HUES48 (cell line): ENCODE measurements around the gene ARL5C.

Experiments used
- H3K27ac ChIP-seq: one replicate; pipeline ENCODE4 v1.7.0; 2013; ENCODE audit warnings: low read depth, low read length, inconsistent platforms
- H3K27me3 ChIP-seq: 2 replicates; pipeline ENCODE4 v1.6.1; 2013; ENCODE audit warnings: mild to moderate bottlenecking, low read length; ENCODE audit not compliant: control insufficient read depth, insufficient read depth
- H3K36me3 ChIP-seq: 2 replicates; pipeline ENCODE4 v1.6.1; 2013; ENCODE audit warnings: low read length; ENCODE audit not compliant: control insufficient read depth, insufficient read depth
- H3K4me1 ChIP-seq: 2 replicates; pipeline ENCODE4 v1.6.1; 2013; ENCODE audit warnings: mild to moderate bottlenecking, low read length; ENCODE audit not compliant: control insufficient read depth, insufficient read depth
- H3K4me3 ChIP-seq: 2 replicates; pipeline ENCODE4 v1.5.1; 2013; ENCODE audit warnings: mild to moderate bottlenecking, low read depth, low read length
- H3K9ac ChIP-seq: 2 replicates; pipeline ENCODE4 v1.6.1; 2013; ENCODE audit warnings: mild to moderate bottlenecking, low read depth, low read length, moderate library complexity
- H3K9me3 ChIP-seq: 2 replicates; pipeline ENCODE4 v1.6.1; 2013; ENCODE audit warnings: low read length; ENCODE audit not compliant: control insufficient read depth, insufficient read depth

Gene ARL5C

DNA sequence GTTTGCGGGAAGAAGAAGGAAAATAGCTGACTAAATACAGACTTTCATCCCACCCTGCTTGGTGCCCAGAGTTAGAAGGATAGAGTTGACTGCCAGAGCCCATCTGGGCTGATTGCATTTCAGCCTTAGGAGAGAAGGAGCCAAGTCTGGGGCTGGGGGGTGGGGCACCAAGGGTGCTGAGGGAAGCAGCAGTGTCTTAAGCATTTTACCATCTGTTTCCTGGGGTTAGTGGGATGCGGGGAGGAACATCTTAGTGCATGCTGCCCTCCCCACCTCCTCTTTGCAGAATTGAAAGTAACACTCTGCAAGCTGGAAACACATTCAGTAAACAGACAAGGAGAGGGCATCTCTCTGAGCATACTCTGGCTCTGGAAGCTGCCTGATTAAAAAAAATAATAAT, 1.5 kb upstream of the ARL5C start:
- Histone ChIP-seq H3K9ac (no peak overlapping the region), H3K36me3 (no peaks in the 10 kb centered on the region), H3K27me3 (peaks cover 28% of the 10 kb centered on the region), H3K9me3 (no peaks in the 10 kb centered on the region), H3K4me3 (no peak overlapping the region), H3K27ac (no peak overlapping the region), H3K4me1 (peaks cover 10% of the 10 kb centered on the region; the same call in 1 of the 2 replicates)

DNA sequence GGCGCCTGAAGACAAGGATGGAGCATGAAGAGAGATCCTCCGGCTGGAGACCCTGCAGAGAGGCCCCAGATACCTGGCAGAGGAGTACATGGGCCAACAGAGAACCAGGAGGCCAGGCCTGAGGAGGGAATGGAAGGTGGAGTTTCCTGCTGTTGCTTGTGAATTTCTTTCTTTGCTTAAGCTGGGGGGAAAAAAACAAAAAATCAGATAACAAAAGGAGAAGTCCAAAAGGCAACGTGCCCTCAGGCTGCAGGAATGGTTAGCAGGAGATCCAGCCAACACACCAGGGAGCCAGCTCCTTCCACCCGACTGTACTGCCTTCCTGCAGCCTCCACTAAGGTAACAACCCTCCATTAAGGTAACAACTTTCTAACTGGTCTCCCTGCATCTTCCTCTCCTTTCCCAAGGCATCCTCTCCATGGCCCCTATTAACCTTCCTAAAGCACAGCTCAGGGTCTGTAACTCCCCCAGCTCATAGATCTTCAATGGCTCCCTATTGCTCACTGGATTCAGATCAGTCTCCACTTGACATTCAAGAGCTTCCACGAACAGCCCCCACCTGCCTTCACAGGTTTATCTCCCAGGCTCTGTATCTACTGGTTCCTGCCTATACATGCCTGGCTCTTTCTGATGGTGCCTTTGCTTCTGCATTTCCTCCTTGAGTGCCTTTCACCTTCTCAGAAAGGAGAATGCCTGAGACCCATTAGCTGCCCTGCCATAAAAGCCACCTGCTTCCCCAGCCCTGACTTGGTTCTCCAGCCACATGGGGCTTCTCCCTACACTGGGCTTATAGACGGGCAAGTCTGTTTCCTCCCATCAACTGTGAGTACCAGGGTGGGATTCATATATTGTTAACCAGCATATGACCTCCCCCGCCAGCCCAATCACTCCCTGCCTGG, 725 bp upstream of the ARL5C start:
- Histone ChIP-seq H3K27me3 (peaks cover 28% of the 10 kb centered on the region), H3K27ac (no peak overlapping the region), H3K4me3 (no peak overlapping the region), H3K9me3 (no peaks in the 10 kb centered on the region), H3K36me3 (no peaks in the 10 kb centered on the region), H3K9ac (no peak overlapping the region), H3K4me1 (peaks cover 10% of the 10 kb centered on the region; the same call in 1 of the 2 replicates)

DNA sequence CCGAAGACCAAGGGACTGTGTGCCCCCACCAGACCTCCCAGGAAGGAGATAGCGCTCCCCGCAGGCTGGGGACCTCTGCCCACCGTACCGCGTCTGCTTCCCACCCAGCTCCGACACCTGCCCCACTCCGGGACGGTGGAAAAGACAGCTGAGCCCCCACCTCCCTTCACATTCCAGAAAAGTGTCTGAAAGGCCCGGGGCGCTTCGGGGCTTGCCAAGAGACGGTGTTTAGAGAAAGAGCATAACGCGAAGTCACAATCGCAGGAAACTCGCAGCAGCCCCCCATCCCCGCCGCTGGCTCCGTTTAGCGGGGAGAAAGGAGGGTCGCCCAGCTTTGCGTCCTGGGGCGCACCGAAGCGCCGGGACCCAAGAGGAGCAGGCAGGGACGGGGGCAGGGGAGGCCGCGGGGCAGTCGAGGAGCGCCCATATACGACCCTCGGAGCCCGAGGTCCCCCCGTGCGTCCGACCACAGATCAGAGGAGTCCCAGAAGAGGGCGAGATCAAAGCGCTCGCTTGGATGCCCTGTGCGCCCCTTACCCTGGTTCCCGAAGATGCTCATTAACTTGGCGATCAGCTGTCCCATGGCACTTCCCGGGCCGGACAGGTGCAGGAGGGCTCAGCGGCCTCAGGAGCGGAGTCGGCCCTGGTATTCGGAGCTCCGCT, 652 bp downstream of the ARL5C start:
- Histone ChIP-seq H3K4me3 (peak overlapping the region; percentile 84), H3K9me3 (no peaks in the 10 kb centered on the region), H3K36me3 (no peaks in the 10 kb centered on the region), H3K27me3 (peaks cover 28% of the 10 kb centered on the region), H3K9ac (no peak overlapping the region), H3K27ac (no peak overlapping the region), H3K4me1 (peaks cover 10% of the 10 kb centered on the region; the same call in 1 of the 2 replicates)

DNA sequence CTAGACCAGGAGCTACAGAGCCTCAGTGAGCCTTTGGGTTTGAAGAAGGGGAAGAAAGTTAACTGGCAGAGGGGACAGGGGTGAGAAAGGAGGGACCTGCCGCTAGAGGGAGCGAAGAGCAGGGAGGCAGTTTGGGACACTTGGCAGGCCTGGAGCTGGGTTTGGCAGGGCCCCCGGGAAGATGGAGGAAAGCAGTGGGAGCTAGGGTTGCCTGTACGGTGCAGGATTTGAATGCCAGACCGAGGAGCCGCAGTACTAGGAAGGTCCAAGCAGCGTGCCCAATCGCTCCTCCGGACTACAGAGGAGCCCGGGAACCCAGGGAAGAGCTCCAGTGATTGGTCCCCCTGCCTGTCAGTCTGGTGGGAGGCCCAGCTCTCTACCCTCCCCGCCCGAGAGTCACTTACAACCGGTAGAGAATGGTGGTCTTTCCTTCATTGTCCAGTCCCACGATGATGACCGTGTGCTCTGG, 1.3 kb downstream of the ARL5C start:
- H3K27me3 ChIP-seq = peaks cover 28% of the 10 kb centered on the region
- H3K4me3 ChIP-seq = peak overlapping the region; percentile 84
- H3K9me3 ChIP-seq = no peaks in the 10 kb centered on the region
- H3K9ac ChIP-seq = no peak overlapping the region
- H3K4me1 ChIP-seq = peaks cover 10% of the 10 kb centered on the region; the same call in 1 of the 2 replicates
- no peak overlapping the region for H3K27ac ChIP-seq
- H3K36me3 ChIP-seq = no peaks in the 10 kb centered on the region

DNA sequence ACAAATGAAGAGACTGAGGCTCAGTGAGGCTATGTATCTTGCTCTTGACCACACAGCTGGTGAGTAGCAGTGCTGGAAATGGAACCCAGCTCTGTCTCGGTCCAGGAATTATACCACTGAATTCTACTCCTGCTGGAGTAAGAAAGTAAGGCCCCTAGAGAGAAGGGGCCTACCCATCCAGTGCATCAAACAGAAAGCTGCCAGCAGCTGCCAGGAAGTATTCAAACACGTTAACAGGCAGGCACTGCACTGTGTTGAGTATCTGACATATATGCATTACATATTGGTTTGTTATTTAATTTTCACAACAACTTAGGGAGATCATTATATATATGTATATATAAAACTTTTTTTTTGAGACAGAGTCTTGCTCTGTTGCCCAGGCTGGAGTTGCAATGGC, 4.0 kb downstream of the ARL5C start:
- Histone ChIP-seq H3K4me1 (peaks cover 8% of the 10 kb centered on the region; the same call in 1 of the 2 replicates), H3K27ac (no peak overlapping the region), H3K27me3 (peaks cover 21% of the 10 kb centered on the region), H3K9me3 (no peaks in the 10 kb centered on the region), H3K36me3 (no peaks in the 10 kb centered on the region), H3K9ac (no peak overlapping the region), H3K4me3 (no peak overlapping the region)

DNA sequence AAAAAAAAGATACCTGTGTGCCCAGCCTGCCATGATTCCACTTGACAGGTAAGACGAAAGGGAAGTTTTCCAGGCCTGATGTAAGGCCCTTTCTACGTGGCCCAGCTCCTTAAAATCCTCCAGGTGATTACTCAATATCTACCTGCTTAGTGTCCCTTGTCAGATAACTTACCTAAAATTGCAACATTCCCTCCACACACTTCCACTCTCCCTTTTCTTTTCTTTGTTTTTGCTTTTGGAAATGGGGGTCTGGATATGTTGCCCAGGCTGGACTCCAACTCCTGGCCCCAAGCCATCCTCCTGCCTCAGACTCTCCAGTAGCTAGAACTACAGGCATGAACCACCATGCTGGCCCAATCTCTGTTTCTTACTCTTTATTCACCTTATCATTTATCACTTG, 7.3 kb downstream of the ARL5C start:
- no peaks in the 10 kb centered on the region for H3K9me3 ChIP-seq
- no peak overlapping the region for H3K27ac ChIP-seq
- H3K27me3 ChIP-seq = no peaks in the 10 kb centered on the region
- H3K4me3 ChIP-seq = no peak overlapping the region
- no peaks in the 10 kb centered on the region for H3K36me3 ChIP-seq
- no peak overlapping the region for H3K9ac ChIP-seq
- H3K4me1 ChIP-seq = no peaks in the 10 kb centered on the region

DNA sequence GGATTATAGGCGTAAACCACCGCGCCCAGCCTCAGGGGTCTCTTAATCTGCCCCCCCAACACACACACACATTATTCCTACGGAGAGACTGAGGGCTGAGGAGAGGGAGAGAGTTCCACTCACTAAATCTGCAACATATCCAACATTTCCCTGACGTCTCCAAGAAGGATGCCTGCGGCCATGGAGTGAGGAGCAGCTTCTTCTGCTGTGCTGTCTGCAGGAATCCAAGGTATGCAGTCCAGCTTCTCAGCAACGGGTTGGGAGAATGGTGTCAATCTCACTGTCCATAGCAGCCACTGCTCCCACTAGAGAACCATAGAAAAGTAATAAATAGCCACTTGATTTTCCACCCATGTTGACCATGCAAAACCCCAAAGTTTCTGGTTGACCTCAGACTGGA, 9.5 kb downstream of the ARL5C start:
- Histone ChIP-seq H3K4me1 (peaks cover 3% of the 10 kb centered on the region; the same call in 1 of the 2 replicates), H3K9me3 (no peaks in the 10 kb centered on the region), H3K4me3 (no peak overlapping the region), H3K27me3 (peaks cover 10% of the 10 kb centered on the region), H3K27ac (no peak overlapping the region), H3K36me3 (no peaks in the 10 kb centered on the region), H3K9ac (no peak overlapping the region)

DNA sequence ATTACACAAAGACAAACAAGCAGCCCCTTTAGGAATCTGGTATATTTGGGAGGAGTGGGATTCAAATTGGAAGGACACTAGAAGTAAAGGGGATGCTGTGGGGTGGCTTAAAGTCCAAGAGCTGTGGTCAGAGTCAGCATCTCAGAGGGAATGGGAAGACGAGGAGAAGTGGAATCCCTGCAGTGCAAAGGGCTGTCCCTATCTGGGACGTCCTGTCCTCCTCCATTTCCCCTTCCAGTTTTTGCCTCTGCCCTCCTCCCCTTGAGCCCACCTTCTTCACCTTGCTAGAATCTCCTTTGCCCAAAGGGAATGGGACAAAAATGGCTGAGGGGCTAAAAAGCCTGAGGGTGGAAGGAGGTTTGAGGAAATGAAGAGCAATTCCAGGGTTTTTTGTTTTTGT, 10.3 kb downstream of the ARL5C start:
- peaks cover 3% of the 10 kb centered on the region; the same call in 1 of the 2 replicates for H3K4me1 ChIP-seq
- H3K27me3 ChIP-seq = peaks cover 17% of the 10 kb centered on the region
- H3K36me3 ChIP-seq = no peaks in the 10 kb centered on the region
- no peaks in the 10 kb centered on the region for H3K9me3 ChIP-seq
- no peak overlapping the region for H3K9ac ChIP-seq
- no peak overlapping the region for H3K27ac ChIP-seq
- H3K4me3 ChIP-seq = no peak overlapping the region

DNA sequence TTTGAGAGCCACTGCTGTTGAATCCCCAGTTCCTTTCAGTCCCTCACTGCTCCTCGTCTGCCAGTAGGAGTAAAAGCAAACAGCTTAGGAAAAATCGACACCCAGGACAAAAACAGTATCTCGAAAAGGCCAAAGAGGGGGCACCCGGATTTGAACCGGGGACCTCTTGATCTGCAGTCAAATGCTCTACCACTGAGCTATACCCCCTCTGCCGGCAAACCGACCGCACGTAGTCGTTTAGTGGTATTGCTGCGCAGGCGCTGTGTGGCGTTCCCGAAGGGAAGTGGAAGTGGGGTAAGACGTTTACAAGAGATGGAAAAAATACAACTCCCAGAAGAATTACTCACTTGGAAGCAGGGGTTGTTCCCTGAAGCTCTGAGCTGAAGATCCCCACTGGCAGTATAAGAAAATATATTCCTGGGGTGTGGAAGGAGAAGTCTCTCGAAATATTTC, 12.3 kb downstream of the ARL5C start:
- peaks cover 3% of the 10 kb centered on the region; the same call in 1 of the 2 replicates for H3K4me1 ChIP-seq
- peaks cover 36% of the 10 kb centered on the region for H3K27me3 ChIP-seq
- no peaks in the 10 kb centered on the region for H3K9me3 ChIP-seq
- no peaks in the 10 kb centered on the region for H3K36me3 ChIP-seq
- peak overlapping the region; percentile 56 for H3K9ac ChIP-seq
- H3K27ac ChIP-seq = peak overlapping the region; percentile 40
- peak overlapping the region; percentile 98 for H3K4me3 ChIP-seq

DNA sequence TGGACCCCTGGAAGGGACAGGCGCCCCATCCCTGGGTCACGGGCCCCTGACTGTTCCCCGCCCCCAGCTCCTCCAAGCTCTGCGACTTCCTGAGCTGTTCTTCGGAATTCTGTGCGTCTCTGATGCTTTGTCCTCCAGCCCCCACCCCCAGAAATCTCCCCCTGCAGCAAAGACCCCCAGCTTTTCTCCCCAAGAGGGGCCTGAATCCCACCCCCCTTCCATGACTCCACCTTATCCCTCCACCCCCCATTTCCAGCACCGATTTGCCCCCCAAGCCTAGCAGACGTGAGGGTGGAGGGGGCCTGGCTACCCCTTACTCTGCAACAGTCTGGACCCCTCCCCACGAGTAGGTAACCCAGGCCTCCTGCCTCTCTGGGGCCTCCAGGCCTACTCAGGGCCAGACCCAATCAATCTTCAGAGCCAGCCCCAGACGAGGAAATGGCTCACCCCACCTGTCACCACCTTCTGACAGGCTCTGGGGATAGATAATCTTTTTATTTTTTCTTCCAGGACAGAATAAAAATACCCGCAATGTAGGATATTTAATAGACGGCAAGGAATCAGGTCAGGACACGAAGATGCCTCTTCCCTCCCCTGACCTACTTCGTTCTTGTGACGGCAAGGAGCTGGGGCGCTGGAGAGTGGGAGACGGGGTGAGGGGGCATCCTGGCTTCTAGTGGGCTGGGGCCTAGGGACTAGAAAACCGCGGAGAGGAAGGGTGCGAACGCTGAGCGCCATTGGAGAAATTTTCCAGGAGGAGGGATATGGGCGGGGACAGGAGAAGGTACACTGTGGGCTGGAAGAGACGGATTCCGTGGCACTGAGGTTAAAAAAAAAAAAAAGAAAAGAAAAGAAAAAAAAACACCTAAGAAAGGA, 13.8 kb downstream of the ARL5C start:
- Histone ChIP-seq H3K9ac (no peak overlapping the region), H3K36me3 (no peaks in the 10 kb centered on the region), H3K4me1 (peaks cover 3% of the 10 kb centered on the region; the same call in 1 of the 2 replicates), H3K4me3 (peak overlapping the region; percentile 98), H3K27me3 (peaks cover 36% of the 10 kb centered on the region), H3K27ac (no peak overlapping the region), H3K9me3 (no peaks in the 10 kb centered on the region)
